ENCODE results near the gene ORMDL3.
A peak's percentile ranks its signal among the peaks of the same experiment; 100 is the strongest.
"Not testable (repeated sequence)": the region's sequence is repeated elsewhere in the genome, so short reads cannot be mapped to it uniquely, and the experiment has no call there.

ORMDL3 gene

GRCh38 chr17:39923836-39924690 is 3.3 kb downstream of the ORMDL3 start:
- no peak for DNase-seq

GRCh38 chr17:39923230-39923629 is 4.2 kb downstream of the ORMDL3 start:
- DNase-seq: no peak

- DNase-seq: no peak
These were observed 5.4 kb downstream of the ORMDL3 start for GRCh38 chr17:39922006-39922405.

- DNase-seq: no peak
These were observed 6.1 kb downstream of the ORMDL3 start for GRCh38 chr17:39921323-39921722.

GRCh38 chr17:39920218-39921210 is 6.9 kb downstream of the ORMDL3 start:
- DNase-seq: no peak

- no peak for DNase-seq
These were observed 8.2 kb downstream of the ORMDL3 start for GRCh38 chr17:39919087-39919683.

GRCh38 chr17:39916918-39917317 is 10.5 kb downstream of the ORMDL3 start:
- DNase-seq: no peak

- no peak for DNase-seq
These were observed 11.8 kb downstream of the ORMDL3 start for GRCh38 chr17:39915559-39915958.

- no peak for DNase-seq
These were observed 13.4 kb downstream of the ORMDL3 start for GRCh38 chr17:39913989-39914388.

GRCh38 chr17:39908789-39909352 is 18.5 kb downstream of the ORMDL3 start:
- DNase-seq: no peak

- DNase-seq: no peak
These were observed 22.5 kb downstream of the ORMDL3 start for GRCh38 chr17:39904990-39905288.

- DNase-seq: no peak
These were observed 24.1 kb downstream of the ORMDL3 start for GRCh38 chr17:39903158-39903884.

GRCh38 chr17:39902027-39902426 is 25.4 kb downstream of the ORMDL3 start:
- DNase-seq: not testable (repeated sequence)

- DNase-seq: no peak
These were observed 28.2 kb downstream of the ORMDL3 start for GRCh38 chr17:39899215-39899614.

GRCh38 chr17:39898088-39898487 is 29.3 kb downstream of the ORMDL3 start:
- no peak for DNase-seq

- no peak for DNase-seq
These were observed 32.6 kb downstream of the ORMDL3 start for GRCh38 chr17:39894681-39895376.

- no peak for DNase-seq
These were observed 38.2 kb downstream of the ORMDL3 start for GRCh38 chr17:39889200-39889599.

- no peak for DNase-seq
These were observed 40.3 kb downstream of the ORMDL3 start for GRCh38 chr17:39887078-39887477.

GRCh38 chr17:39886102-39886501 is 41.3 kb downstream of the ORMDL3 start:
- not testable (repeated sequence) for DNase-seq

GRCh38 chr17:39872751-39873150 is 54.6 kb downstream of the ORMDL3 start:
- DNase-seq: peak; percentile 0

GRCh38 chr17:39871801-39872200 is 55.6 kb downstream of the ORMDL3 start:
- no peak for DNase-seq

Data from NCI-H1436 (cell line).